Kidney (tissue), 14 donors: ENCODE measurements around the gene FFAR3. TPM values are rescaled to one million over a fixed set of nuclear protein-coding genes. Genes with fewer than 3 reads are reported as not detected.
"Not testable (repeated sequence)": the region's sequence is repeated elsewhere in the genome, so short reads cannot be mapped to it uniquely, and the experiment has no call there.

Experiments
- DNase-seq, 5 donors: peaks; one replicate each; pipeline ENCODE4 v3.0.0-alpha.2; 2013 to 2020
- FAIRE-seq: peaks from 2 replicates; lab custom pipeline; 2012; peaks lifted over from hg19 to GRCh38; lab: Jason Lieb, UNC
- H3K27ac ChIP-seq, 2 donors: one replicate each; pipeline ENCODE4 v1.7.0; 2013; ENCODE audit warnings: low read depth in 2 of 2, low read length in 2 of 2, inconsistent platforms in 1 of 2
- H3K27me3 ChIP-seq: one replicate; pipeline ENCODE4 v1.7.1; 2013; ENCODE audit warnings: low read length, inconsistent platforms; ENCODE audit not compliant: control insufficient read depth, insufficient read depth
- H3K36me3 ChIP-seq, 3 donors: one replicate each; pipeline versions ENCODE4 v1.7.0 to v1.7.1; 2013; ENCODE audit warnings: low read length in 3 of 3, control low read depth in 1 of 3, inconsistent platforms in 1 of 3; ENCODE audit not compliant: insufficient read depth in 3 of 3, control insufficient read depth in 2 of 3
- H3K4me1 ChIP-seq, 3 donors: one replicate each; pipeline versions ENCODE4 v1.7.0 to v1.7.1; 2013; ENCODE audit warnings: low read length in 3 of 3, inconsistent platforms in 1 of 3, low read depth in 1 of 3; ENCODE audit not compliant: control insufficient read depth in 2 of 3, insufficient read depth in 2 of 3
- H3K4me3 ChIP-seq, 3 donors: one replicate each; pipeline versions ENCODE4 v1.7.0 to v1.8.1; 2013; ENCODE audit warnings: low read length in 3 of 3, control low read depth in 1 of 3, inconsistent platforms in 1 of 3
- H3K9ac ChIP-seq, 3 donors: one replicate each; pipeline versions ENCODE4 v1.7.0 to v1.7.1; 2013; ENCODE audit warnings: low read length in 3 of 3, control low read depth in 1 of 3, inconsistent platforms in 1 of 3
- H3K9me3 ChIP-seq, 3 donors: one replicate each; pipeline versions ENCODE4 v1.7.0 to v1.7.1; 2013; ENCODE audit warnings: low read length in 3 of 3, control low read depth in 1 of 3, inconsistent platforms in 1 of 3; ENCODE audit not compliant: control insufficient read depth in 2 of 3, insufficient read depth in 1 of 3
- intact Hi-C: fragments of 100-400 bp; cut with DNase I; formaldehyde crosslinking; loops from one replicate; pipeline ENCODE4 v1.11.1; 2022
- polyA plus RNA-seq: library from polyadenylated mRNA; stranded (reverse); fragments of 350-450 nt; fragmentation: Illumina TruSeq; extraction: RNeasy Lipid Tissue Mini Kit (QIAGEN cat#74804); gene quantifications from one replicate; pipeline ENCODE4 v1.2.3, GENCODE V29; 2014; ENCODE audit warnings: low read depth, low replicate concordance; ENCODE audit not compliant: insufficient read depth
- total RNA-seq: library from RNA; stranded (reverse); fragmentation: NEBNext Ultra II Directional; extraction: Animal tissue kit (Norgen Biotek cat#: 25700); gene quantifications from one replicate; pipeline ENCODE4 v1.2.1, GENCODE V29; 2021
- TF ChIP-seq, protein P1 (sequence below): IDR thresholded peaks from 3 replicates; pipeline ENCODE4 v1.5.1; 2012; ENCODE audit warnings: mild to moderate bottlenecking, moderate library complexity, borderline replicate concordance; ENCODE audit not compliant: insufficient read depth; ENCODE audit errors: extremely low read depth
- donor health status: control.
- donor health status: control.
- donor health status: control.
- donor health status: control.
- donor health status: control.
- donor health status: DM: yes; HTN: yes; CAD: no.
- donor health status: Normal renal cell carcinoma (clear cell type).

Gene FFAR3
- total and polyA plus RNA-seq, 2 donors from 2014 or later = not detected

DNA sequence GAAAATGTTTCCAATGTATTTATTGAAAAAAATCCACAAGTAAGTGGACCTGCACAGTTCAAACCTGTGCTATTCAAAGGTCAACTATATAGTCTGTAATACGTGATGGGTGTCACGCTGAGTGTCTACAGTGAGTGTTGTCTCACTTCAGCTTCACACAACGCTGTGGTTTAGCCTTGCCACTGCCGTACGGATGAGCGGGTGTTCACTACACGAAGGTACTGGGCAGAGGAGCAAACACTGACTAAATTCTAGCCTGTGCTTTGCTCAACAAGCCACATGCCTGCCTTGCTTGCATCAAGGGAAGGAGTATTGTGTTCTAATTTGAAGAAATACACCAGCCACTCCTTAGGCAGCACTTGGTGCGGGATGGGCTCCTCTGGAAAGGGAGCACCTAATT, 3.4 kb upstream of the FFAR3 start:
- Histone ChIP-seq H3K4me1 (peaks cover 0 to 2% (median 0%) of the 10 kb centered on the region in 3 donors), H3K27me3 (no peaks in the 10 kb centered on the region), H3K9ac (no peak overlapping the region), H3K9me3 (no peaks in the 10 kb centered on the region), H3K27ac (no peak overlapping the region), H3K4me3 (no peak overlapping the region), H3K36me3 (no peaks in the 10 kb centered on the region)
- no peak for DNase-seq
- TF ChIP-seq, protein P1, sequence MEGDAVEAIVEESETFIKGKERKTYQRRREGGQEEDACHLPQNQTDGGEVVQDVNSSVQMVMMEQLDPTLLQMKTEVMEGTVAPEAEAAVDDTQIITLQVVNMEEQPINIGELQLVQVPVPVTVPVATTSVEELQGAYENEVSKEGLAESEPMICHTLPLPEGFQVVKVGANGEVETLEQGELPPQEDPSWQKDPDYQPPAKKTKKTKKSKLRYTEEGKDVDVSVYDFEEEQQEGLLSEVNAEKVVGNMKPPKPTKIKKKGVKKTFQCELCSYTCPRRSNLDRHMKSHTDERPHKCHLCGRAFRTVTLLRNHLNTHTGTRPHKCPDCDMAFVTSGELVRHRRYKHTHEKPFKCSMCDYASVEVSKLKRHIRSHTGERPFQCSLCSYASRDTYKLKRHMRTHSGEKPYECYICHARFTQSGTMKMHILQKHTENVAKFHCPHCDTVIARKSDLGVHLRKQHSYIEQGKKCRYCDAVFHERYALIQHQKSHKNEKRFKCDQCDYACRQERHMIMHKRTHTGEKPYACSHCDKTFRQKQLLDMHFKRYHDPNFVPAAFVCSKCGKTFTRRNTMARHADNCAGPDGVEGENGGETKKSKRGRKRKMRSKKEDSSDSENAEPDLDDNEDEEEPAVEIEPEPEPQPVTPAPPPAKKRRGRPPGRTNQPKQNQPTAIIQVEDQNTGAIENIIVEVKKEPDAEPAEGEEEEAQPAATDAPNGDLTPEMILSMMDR = no peak
- intact Hi-C loops = loop anchor here (10.0 kb wide), 1 partner anchor 110 kb away; no protein-coding TSS in a partner anchor
- FAIRE-seq = no peak

DNA sequence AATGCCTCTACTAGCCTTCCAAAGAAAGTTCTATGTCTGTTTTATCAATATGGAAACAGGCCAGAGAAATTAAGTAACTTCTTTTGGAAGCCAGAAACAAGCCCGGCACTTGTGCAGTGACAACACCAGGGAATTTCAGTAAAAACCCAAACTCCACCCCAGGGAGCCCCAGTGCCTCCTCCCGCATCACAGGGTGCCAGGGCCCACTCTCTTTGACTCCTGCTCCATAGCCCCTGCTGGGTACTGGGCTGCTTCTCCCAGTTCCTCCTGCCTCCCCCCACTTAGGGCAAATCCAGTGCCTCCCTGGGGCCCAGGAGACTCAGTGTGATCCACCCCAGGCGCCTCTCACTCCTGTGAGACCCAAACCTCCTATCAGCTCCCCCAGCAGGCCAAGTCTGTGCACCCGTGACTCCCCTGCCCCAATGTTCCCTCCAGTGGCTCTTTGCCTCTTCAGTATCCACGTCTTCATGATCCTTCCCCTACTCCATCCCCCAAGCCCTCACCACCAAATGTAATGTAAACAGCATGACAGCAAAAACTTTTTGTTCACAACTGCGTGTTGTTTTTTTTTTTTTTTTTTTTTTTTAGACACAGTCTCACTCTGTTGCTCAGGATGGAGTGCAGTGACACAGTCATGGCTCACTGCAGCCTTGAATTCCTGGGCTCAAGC, 2.3 kb upstream of the FFAR3 start:
- Histone ChIP-seq H3K4me1 (peaks cover 0 to 2% (median 0%) of the 10 kb centered on the region in 3 donors), H3K27me3 (no peaks in the 10 kb centered on the region), H3K9me3 (no peaks in the 10 kb centered on the region), H3K36me3 (no peaks in the 10 kb centered on the region), H3K27ac (no peak overlapping the region), H3K9ac (no peak overlapping the region), H3K4me3 (no peak overlapping the region)
- intact Hi-C loops = loop anchor here (10.0 kb wide), 1 partner anchor 109 kb away; no protein-coding TSS in a partner anchor
- FAIRE-seq (no peak), DNase-seq (no peak)
- TF ChIP-seq, protein P1 = no peak

DNA sequence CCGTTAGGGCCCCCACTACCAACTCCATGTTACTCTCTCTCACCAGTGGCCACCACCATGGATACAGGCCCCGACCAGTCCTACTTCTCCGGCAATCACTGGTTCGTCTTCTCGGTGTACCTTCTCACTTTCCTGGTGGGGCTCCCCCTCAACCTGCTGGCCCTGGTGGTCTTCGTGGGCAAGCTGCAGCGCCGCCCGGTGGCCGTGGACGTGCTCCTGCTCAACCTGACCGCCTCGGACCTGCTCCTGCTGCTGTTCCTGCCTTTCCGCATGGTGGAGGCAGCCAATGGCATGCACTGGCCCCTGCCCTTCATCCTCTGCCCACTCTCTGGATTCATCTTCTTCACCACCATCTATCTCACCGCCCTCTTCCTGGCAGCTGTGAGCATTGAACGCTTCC, 574 bp downstream of the FFAR3 start:
- not testable (repeated sequence) for DNase-seq, H3K27me3 ChIP-seq, FAIRE-seq, H3K4me1 ChIP-seq, H3K9ac ChIP-seq, H3K27ac ChIP-seq, H3K36me3 ChIP-seq, H3K4me3 ChIP-seq, H3K9me3 ChIP-seq
- intact Hi-C loops = loop anchor here (10.0 kb wide), 1 partner anchor 106 kb away; no protein-coding TSS in a partner anchor

DNA sequence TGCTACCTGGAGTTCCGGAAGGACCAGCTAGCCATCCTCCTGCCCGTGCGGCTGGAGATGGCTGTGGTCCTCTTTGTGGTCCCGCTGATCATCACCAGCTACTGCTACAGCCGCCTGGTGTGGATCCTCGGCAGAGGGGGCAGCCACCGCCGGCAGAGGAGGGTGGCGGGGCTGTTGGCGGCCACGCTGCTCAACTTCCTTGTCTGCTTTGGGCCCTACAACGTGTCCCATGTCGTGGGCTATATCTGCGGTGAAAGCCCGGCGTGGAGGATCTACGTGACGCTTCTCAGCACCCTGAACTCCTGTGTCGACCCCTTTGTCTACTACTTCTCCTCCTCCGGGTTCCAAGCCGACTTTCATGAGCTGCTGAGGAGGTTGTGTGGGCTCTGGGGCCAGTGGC, 1.1 kb downstream of the FFAR3 start:
- H3K27me3 ChIP-seq, H3K4me1 ChIP-seq, H3K27ac ChIP-seq, H3K36me3 ChIP-seq, DNase-seq, H3K9ac ChIP-seq, H3K4me3 ChIP-seq, FAIRE-seq, H3K9me3 ChIP-seq: not testable (repeated sequence)
- intact Hi-C loops = loop anchor here (10.0 kb wide), 1 partner anchor 105 kb away; no protein-coding TSS in a partner anchor

DNA sequence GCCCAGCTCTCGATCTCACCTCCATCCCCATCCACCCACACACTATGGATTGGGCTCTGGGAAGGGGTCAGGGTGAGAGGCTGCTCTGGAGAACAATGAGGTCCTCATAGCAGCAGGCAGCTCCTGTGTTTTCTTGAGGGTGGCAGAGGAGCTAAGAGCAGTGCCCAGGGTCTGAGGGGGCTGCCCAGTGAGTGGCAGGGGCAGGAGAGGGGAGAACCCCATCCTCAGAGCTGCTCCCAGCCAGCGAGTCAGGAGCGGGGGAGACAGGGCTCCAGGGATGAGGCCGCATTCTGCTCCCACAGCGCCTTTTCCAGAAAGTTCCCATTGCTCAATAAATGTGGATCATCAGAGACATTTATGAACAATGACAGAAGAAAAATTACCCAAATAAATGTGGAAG, 1.8 kb downstream of the FFAR3 start:
- H3K4me1 ChIP-seq, H3K27me3 ChIP-seq, H3K9ac ChIP-seq, H3K36me3 ChIP-seq, H3K4me3 ChIP-seq, H3K27ac ChIP-seq, intact Hi-C loops, H3K9me3 ChIP-seq, DNase-seq, FAIRE-seq: not testable (repeated sequence)
